Fibroblast of the aortic adventitia (primary cell): ENCODE results near the gene ZBTB21. TPM values are rescaled to one million over a fixed set of nuclear protein-coding genes. Genes with fewer than 3 reads are reported as not detected.

Source experiments
- total RNA-seq: library from RNA; depleted of rRNA; stranded (reverse); fragments of >200 nt; gene quantifications from 2 replicates; pipeline ENCODE4 v1.2.3, GENCODE V29; 2012; ENCODE audit warnings: low replicate concordance

The ZBTB21 gene
- total RNA-seq, 1 donor, result 15.4 TPM

Other genes with a start within 250 kb of the ZBTB21 start
- gene RIPK4, start 243.3 kb downstream of the ZBTB21 start, total RNA-seq, result 0.45 TPM in 1 of 2 replicates, not detected in the other
- 1.8 and 4.7 TPM in 2 replicates for gene PRDM15, start 131.0 kb downstream of the ZBTB21 start, total RNA-seq
- gene C2CD2, start 56.3 kb downstream of the ZBTB21 start, total RNA-seq, result 14.7 and 20.2 TPM in 2 replicates
- gene UMODL1, start 61.0 kb upstream of the ZBTB21 start, total RNA-seq, result not detected in 2 replicates
- gene ABCG1, start 208.8 kb upstream of the ZBTB21 start, total RNA-seq, result 0.08 and 0.09 TPM in 2 replicates